ENCODE data around the gene ELFN1.
"Not testable (repeated sequence)": the region's sequence is repeated elsewhere in the genome, so short reads cannot be mapped to it uniquely, and the experiment has no call there.

The ELFN1 gene

DNA sequence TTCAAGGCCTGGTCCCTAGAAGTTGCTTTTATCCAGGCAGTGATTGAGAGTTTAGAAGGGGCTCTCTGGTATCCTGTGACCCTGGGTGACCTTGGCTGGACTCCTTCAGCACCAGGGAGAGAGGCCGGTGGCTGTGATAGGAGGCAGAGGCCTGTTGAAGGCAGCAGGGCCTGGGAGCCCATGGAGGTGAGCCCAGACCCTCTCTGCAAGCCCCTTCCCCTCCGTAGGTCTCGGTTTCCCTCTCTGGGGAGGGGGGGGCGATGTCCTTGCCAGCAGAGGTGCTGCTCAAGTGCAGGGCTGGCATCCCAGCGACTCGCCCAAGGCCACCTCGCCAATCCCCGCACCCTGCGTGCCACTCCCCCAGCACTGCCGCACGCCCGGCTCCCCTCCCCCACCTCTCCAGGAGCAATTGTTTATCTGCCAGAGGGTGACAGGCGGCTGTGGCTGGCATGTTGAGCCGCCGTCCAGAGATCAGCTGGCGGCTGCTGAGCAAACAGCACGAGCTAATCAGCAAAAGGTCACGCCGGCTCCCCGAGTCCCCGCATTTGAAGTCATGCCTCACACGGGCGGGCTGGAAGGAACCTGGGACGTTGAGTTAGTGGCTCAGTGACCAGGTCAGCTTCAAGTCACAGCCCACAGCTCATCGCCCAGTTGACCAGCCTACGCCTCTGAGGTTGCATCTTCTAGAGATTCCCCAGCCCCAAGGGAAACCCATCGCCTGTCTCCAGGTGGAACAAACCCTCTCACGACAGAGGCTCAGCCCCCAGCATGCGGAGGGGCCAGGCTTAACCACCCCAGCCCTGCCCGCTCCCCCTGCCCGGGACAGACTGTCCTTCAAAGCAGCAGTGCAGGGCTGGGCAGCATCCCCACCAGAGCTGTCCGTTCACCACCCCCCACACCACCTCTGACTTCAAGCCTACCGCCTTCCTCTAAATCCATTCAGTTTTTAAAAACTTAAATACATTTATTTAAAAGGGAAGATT lies 43.7 kb downstream of the ELFN1 start:
- peak; percentile 65 for DNase-seq

DNA sequence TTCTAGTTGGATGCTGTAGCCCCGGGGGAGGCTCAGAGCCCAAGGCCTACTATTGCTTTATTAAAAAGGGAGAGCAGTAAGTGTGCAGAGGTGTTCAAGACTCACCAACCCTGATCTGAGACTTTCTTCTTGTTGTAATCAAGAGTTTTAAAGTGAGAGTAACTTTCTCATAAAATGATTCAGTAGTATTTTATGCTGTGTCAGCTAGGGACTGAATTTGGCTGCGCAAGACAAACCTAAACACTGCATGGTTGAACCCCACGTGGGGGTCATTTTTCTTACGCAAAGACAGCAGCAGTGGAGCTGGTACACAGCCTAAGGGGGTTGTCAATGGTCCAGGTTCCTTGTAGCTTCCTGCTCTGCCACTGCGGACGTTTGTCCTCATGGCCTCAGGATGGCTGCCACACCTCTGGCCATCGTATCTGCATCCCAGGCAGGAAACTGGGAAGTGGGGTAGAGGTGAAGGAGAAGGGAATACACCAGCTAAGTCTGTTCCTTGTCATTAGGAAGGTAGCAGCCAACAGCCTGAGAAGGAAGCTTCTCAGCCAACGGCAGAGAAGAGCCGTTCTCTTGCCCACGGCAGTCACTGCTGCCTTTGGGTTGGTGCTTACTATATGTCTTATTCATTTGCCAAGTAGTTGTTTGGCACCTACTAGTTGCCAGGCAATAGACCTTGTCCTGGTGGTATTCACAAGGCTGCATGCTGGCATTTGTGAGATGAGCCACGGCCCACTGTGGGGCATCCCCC lies 44.7 kb downstream of the ELFN1 start:
- no peak for DNase-seq

DNA sequence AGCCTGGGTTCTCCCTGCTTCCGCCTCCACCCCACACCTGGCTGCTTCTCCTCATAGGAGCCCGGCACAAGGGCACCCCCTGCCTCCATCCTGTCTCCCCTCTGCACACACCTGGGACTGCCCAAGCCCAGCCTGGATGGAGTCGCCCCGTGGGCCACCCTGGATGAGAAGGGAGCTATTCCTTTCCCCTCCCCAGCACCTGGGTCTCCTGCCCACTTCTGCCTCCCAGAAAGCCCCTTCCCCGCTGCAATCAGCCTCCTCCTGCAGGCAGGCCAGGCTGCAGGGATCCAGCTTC lies 45.2 kb downstream of the ELFN1 start:
- DNase-seq: no peak

DNA sequence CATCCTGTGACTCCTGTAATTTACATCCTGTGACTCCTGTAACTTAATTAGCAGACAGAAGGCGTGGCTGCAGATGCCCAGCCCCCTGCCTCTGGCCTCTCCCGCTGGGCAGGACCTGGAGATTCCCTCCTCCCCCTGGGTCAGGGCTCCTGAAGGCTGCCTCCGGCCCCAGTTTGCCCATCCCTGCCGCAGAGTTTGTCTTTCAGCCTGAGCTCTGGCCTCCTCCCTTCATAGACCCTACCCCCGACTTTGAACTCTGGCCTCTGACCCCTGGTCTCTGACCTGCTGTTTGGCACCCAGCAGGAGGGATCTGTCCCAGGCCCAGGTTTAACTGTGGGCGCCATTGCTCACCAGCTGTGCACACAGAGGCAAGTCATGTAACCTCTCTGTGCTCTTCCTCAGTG lies 45.6 kb downstream of the ELFN1 start:
- DNase-seq: no peak

DNA sequence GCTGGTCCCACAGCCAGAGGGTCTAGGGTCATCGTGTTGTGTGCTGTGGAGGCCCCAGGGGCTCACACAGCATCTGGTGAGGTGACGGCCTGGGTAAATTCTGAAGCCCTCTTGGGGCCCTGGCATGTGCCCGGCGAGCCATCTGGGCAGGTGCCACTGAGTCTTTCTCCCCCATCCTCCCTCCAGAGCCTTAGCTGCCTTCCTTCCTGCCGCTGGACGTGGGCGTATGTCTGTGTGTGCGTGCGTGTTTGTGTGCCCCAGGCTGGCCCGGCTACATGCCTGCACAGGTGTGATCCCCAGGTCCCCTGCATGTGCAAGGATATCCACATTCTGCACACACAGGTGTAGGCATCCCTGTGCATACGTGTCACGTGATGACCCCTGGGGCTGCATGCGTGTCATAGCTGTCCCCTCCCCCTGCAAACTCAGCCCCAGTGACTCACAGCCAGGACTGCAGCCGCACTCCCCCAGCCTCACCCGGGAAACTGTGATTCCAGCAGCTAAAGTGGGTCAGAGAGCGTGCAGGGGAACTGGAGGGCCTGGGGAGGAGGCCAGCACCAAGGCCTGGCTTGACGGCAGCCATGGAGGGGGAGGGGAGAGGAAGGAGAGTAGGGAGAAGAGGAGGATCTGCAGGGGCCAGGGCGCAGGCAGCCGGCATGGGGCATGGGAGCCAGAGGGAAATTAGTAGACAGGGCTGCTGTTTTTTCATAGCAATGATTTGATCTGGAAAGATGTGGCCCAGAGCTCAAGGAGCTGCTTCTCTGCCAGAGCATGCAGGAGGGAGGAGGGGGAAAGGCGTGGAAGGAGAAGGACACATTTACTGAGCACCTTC lies 46.4 kb downstream of the ELFN1 start:
- peak; percentile 62 for DNase-seq

- no peak for DNase-seq
Observed at GRCh38 chr7:1717095-1717483, 47.0 kb downstream of the ELFN1 start.

GRCh38 chr7:1717903-1718676 lies 48.0 kb downstream of the ELFN1 start:
- no peak for DNase-seq

DNA sequence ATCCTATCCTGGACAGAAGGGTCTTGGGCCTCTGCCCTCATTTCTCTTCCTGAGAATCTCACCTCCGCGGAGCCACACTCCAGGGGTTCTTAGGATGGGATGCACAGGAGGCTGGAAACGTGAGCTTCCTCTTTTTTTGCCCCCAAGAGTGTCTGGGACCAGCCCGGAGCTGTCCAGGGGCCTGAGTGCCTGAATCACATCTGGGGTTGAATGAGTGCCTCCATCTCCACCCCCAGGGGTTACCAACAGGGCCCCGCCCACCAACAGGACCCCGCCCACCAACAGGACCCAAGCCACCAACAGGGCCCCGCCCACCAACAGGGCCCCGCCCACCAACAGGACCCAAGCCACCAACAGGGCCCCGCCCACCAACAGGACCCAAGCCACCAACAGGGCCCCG lies 48.8 kb downstream of the ELFN1 start:
- DNase-seq: not testable (repeated sequence)

GRCh38 chr7:1719256-1719655 lies 49.2 kb downstream of the ELFN1 start:
- not testable (repeated sequence) for DNase-seq

- peak; percentile 42 for DNase-seq
Observed at GRCh38 chr7:1719913-1720312, 49.8 kb downstream of the ELFN1 start.

DNA sequence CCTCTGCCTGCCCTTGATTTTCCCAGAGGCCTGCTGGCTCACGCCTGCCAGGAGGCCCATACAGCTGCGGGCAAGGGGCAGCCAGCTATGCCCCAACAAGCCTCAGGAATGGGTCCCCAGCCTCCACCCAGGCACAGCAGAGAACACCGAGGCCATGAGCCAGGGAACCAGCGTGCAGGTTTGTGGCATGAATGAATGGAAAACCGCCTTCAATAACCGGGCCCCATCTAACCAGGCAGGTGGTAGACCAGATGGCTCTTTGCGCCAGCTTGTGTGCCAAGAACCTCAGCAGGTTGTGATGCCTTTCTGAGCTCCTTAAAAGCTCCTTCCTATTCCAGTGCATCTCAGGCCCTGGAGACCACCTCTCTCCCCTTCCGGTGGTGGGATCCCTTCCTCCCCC lies 50.2 kb downstream of the ELFN1 start:
- DNase-seq: peak; percentile 82

DNA sequence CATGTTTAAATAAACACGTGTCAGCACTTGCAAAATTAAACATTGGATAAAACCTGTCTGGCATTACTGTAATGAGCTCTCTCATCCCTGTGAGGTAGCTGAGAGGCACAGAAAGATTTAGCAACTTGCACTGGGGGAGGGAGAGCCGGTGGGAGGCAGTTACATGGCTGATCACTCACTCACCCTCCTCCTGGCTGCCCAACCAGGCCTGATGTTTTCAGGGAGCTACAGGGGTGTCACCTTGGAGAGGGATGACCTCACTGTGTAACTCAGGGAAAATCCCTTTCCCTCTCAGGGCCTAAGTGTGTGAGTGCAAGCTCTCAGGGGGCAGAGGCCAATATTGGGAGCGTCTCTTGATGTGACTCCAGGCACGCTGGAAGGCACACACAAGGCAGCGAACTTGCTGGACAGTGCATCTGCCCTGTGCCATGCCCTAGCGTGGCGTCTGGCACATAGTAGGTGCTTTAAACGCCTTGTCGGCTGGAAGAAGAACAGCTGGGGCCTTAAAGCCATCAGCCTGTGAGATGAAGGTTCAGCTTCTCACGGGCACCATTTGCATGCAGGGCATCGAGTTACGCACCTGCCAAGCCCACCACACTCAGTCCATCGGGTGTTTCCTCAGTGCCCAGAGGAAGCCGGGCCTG lies 51.1 kb downstream of the ELFN1 start:
- no peak for DNase-seq

DNA sequence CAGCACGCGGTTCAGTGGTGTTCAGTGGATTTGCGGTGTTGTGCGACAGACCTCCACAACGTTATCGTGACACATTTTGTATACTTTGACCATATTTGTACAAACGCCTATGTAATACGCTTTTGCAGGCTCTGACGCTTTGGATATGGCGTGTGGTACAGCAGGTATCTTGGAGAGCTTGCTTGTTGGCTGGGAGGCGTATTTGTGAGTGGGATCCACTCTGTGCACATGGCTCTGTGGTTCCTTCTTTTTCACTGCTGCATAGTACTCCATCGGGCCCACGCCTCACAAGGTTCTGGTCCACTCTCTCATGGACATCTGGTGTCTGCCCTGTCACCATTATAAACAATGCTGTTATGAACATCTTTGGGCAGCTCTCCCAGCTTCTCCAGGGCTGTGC lies 53.2 kb downstream of the ELFN1 start:
- no peak for DNase-seq

DNA sequence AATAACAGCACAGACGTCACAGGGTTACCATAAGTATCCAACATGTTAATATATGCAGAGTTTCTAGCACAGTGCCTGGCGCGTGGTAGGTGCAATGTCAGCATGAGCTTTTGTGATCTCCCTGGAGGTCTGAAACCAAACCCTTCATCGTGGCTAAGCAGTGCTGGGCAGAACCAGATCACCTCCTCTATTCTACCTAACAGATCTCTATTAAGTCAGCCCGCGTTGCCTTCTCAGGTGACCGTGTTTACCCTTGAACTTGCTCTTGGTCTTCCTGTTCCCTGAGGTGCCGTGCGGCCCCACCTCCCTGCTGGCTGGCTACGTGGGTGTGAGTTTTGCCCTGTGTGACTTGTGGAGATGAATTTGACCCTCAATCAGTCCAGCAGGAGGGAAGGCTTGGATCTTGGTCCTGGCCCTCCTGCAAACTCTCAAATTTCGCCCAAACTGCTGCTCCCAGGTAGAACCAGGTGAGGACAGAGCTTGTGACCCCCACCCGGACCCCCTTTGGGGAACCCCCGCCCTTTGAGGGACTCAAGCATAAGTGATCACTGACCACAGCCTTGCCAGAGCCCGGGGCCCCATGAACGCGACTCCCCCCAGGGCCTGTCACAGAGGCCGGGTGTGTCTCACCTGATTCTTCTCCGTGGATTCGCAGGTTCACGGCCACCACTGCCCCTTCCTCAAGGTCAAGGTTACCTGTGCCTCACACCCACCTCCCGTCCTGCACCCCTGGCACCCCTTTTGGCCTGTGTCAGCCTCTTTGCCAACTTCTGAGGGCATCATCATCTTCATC lies 54.2 kb downstream of the ELFN1 start:
- DNase-seq: peak; percentile 47

- peak; percentile 99 for DNase-seq
Observed at GRCh38 chr7:1725199-1725690, 55.2 kb downstream of the ELFN1 start.

GRCh38 chr7:1725766-1726630 lies 55.9 kb downstream of the ELFN1 start:
- peak; percentile 76 for DNase-seq

GRCh38 chr7:1727079-1727478 lies 57.0 kb downstream of the ELFN1 start:
- DNase-seq: no peak

DNA sequence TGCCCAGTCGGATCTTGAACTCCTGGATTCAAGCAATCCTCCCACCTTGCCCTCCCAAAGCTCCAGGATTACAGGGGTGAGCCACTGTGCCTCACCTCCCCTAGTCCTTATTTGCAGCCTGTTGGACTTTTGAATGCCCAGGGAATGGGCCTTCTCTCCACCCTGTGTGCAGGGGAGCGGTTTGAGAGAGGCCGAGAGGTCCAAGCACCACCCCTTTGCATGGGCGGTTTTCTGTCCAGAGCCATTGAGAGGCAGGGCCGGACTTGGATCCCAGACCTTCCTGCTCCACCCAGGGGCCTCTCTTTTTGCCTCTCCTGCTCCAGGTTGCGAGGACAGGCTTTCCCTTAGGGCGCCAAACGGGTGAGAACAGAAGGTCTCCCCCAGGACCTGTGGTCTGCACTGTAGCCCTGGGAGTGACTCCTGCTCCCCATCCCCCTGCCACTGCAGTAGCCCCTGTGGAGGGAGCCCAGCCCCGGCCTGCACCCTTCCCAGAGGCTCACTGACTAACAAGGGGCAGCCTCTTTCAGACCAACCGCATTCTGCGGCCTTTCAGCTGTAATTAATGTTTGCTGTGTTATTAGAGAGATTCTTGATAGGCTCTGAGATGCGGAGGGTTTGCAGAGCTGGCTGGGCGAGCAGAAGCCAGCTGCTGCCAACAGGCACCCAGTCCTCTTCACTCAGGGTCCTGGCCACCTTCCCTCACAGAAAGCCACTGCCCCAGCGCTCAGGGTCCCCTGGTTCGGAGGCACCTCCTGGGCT lies 57.9 kb downstream of the ELFN1 start:
- DNase-seq: no peak

DNA sequence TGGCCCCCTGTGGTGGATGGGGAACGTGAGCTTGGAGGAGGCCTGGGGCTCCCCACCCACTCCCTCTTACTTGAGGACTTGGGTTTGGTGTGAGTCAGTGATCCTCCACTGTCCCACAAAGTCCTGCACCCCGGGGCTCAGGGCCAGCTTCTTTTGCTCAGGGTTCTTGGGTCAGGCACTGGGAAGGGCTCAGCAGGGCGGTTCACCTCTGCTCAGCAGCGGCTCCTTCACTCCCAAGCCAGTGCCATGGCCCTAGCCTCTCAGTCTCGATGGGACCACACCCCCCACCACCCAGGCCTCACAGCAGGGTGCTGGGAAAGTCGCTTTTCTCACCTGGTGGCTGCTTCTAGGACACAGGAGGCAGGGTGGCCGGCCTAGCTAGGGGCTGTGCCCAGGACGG lies 59.1 kb downstream of the ELFN1 start:
- no peak for DNase-seq
